ENCODE results near the gene RPS28. TPM values are rescaled to one million over a fixed set of nuclear protein-coding genes. Genes with fewer than 3 reads are reported as not detected.
"Not testable (repeated sequence)": the region's sequence is repeated elsewhere in the genome, so short reads cannot be mapped to it uniquely, and the experiment has no call there.

The RPS28 gene
- total RNA-seq (2014; rRNA removed) (2,594 and 2,746 TPM in 2 replicates), Bru-seq, nascent RNA (percentile 99 among the genes with signal in this experiment), BruChase-seq, experiment 1, labeled RNA remaining after a 6-hour chase (percentile 98 among the genes with signal in this experiment), BruChase-seq, experiment 2, labeled RNA remaining after a 2-hour chase (percentile 97 among the genes with signal in this experiment)
- long read RNA-seq, transcript RPS28-201 (3 exons, 334 nt) = minor isoform, 11 of 1,110 reads
- long read RNA-seq, transcript RPS28-203 (4 exons, 1,326 nt) = major isoform, 916 of 1,110 reads
- long read RNA-seq, partial matches to known transcripts = 147 of 1,110 reads
- long read RNA-seq, other reads (novel, unspliced or antisense) = 32 of 1,110 reads

DNA sequence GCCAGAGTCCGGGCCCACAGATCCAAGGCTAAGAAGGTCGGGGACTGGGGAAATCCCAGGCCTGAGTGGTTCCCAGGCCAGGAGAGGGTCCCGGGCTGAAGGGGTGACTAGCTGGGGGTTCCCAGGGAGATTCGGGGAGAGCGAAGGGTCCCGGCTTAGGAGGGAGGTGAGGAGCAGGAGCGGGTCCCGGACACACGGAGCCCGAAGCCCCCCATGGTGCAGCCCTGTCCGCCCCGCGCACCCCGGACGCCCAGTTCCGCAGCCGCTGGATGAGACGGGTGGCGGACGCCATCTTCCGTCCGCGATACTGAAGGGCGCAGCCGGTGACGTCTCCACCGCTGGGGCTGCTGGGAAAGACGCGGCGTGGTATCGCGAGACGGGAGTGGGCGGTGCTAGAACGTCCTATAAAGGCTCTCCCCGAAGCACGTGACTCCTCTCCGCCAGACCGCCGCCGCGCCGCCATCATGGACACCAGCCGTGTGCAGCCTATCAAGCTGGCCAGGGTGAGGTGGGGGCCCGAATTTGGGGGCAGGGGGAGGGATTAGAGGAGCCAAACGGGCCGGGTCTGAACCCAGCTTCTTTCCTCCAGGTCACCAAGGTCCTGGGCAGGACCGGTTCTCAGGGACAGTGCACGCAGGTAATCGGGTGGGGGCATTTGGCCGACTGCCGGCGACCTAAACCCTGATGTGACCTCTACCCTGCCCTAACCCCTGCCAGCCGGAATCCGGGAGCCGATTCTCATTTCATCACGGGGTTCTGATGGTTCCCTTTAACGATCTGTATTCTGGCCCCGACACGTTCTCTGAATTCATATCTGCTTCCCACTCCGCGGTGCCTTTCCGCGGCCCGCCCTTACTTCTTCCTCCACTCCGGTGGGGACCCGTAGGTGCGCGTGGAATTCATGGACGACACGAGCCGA, at the start of gene RPS28, which contains the start of gene NDUFA7:
Gene RPS28, plus strand, starts transcription at position 430 of the 919 bp plus-strand sequence. Its CDS starts 35 bp downstream, at position 465.
Gene NDUFA7, minus strand, starts transcription at position 309 of the 919 bp plus-strand sequence. Its CDS starts 17 bp downstream, at position 292.
- POLR2A ChIA-PET (ENCODE audit: unreplicated experiment) = interaction anchor here (0.6 kb wide), 1 partner anchor 19 kb away, joined by 14 read pairs; no protein-coding TSS in a partner anchor

DNA sequence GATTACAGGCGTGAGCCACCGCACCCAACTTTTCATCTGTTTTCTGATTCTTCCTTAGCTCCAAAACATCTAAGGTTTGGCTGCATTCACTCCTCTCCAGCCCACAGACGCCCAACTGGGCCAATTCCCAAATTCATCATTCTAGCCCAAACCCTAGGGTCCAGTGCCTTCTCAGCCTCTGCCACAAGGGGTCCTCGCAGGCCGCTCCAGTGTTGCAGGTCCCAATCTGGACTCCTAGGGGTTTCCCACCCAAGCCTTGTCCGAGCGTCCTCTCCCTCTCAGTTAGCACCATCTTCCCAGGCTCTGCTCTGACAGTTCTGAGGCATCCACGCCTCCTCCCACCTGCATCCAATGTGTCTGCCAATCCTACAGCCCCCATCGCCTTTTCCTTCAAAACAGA, 44.8 kb upstream of the RPS28 start:
- ATAC-seq = peak; percentile 76
- H3K9me2 ChIP-seq (replicated peaks; ENCODE audit: low read length); H4K20me1 ChIP-seq (ENCODE audit: low read length); BruUV-seq (replicated peaks); H3K27ac ChIP-seq (ENCODE audit: low read length); H3K4me1 ChIP-seq (ENCODE audit: insufficient read depth, low read length); H3K4me3 ChIP-seq (ENCODE audit: low read length); H3K4me2 ChIP-seq (ENCODE audit: low read length); DNase-seq; H3F3A ChIP-seq (ENCODE audit: low read length, unreplicated experiment); H3K9ac ChIP-seq (ENCODE audit: low read length); H2AFZ ChIP-seq (ENCODE audit: low read length); POLR2A ChIA-PET (ENCODE audit: unreplicated experiment); H3K27me3 ChIP-seq (ENCODE audit: low read length); H3K36me3 ChIP-seq (ENCODE audit: low read depth, low read length); CTCF ChIA-PET; H3K79me2 ChIP-seq (ENCODE audit: low read length); intact Hi-C loops (cut with micrococcal nuclease); H3K9me3 ChIP-seq (ENCODE audit: low read length): not testable (repeated sequence)

More for the DNA sequence above, at the start of gene RPS28, which contains the start of gene NDUFA7:
- Histone ChIP-seq H3K9ac (ENCODE audit: low read length) (peak within 1 kb of the TSS; percentile 99), H3F3A (ENCODE audit: low read length, unreplicated experiment) (no peaks in the 10 kb centered on the region), H3K9me2 (replicated peaks; ENCODE audit: low read length) (no peaks in the 10 kb centered on the region), H3K4me3 (ENCODE audit: low read length) (peak within 1 kb of the TSS; percentile 99), H3K4me1 (ENCODE audit: insufficient read depth, low read length) (peaks cover 19% of the 10 kb centered on the region), H2AFZ (ENCODE audit: low read length) (peak within 1 kb of the TSS; percentile 79), H3K79me2 (ENCODE audit: low read length) (peaks cover 43% of the 10 kb centered on the region), H3K4me2 (ENCODE audit: low read length) (peak within 1 kb of the TSS; percentile 96), H3K9me3 (ENCODE audit: low read length) (no peaks in the 10 kb centered on the region), H4K20me1 (ENCODE audit: low read length) (peaks cover 22% of the 10 kb centered on the region), H3K36me3 (ENCODE audit: low read depth, low read length) (peaks cover 21% of the 10 kb centered on the region), H3K27me3 (ENCODE audit: low read length) (no peaks in the 10 kb centered on the region), H3K27ac (ENCODE audit: low read length) (peak within 1 kb of the TSS; percentile 63)
- intact Hi-C loops (cut with micrococcal nuclease) = no loop called here
- CTCF ChIA-PET = no interaction called here
- peak; percentile 84 for ATAC-seq
- DNase-seq = peak; percentile 99
- TSS peak; percentile 87 for BruUV-seq (replicated peaks)
- TF ChIP-seq EZH2 (IDR thresholded peaks at IDR 0.05; ENCODE audit: low read length, unreplicated experiment) (no peak), EZH2phosphoT487 (IDR thresholded peaks at IDR 0.05; ENCODE audit: borderline replicate concordance, low read length) (no peak)
- TF ChIP-seq, protein P1, sequence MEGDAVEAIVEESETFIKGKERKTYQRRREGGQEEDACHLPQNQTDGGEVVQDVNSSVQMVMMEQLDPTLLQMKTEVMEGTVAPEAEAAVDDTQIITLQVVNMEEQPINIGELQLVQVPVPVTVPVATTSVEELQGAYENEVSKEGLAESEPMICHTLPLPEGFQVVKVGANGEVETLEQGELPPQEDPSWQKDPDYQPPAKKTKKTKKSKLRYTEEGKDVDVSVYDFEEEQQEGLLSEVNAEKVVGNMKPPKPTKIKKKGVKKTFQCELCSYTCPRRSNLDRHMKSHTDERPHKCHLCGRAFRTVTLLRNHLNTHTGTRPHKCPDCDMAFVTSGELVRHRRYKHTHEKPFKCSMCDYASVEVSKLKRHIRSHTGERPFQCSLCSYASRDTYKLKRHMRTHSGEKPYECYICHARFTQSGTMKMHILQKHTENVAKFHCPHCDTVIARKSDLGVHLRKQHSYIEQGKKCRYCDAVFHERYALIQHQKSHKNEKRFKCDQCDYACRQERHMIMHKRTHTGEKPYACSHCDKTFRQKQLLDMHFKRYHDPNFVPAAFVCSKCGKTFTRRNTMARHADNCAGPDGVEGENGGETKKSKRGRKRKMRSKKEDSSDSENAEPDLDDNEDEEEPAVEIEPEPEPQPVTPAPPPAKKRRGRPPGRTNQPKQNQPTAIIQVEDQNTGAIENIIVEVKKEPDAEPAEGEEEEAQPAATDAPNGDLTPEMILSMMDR (conservative IDR thresholded peaks at IDR 0.05; ENCODE audit: low read depth, low read length) = peak; percentile 38; the same call in 1 of the 2 replicates

- intact Hi-C loops (cut with micrococcal nuclease); H3F3A ChIP-seq (ENCODE audit: low read length, unreplicated experiment); POLR2A ChIA-PET (ENCODE audit: unreplicated experiment); H3K4me3 ChIP-seq (ENCODE audit: low read length); H3K79me2 ChIP-seq (ENCODE audit: low read length); H3K9ac ChIP-seq (ENCODE audit: low read length); H3K9me3 ChIP-seq (ENCODE audit: low read length); H2AFZ ChIP-seq (ENCODE audit: low read length); H4K20me1 ChIP-seq (ENCODE audit: low read length); H3K4me1 ChIP-seq (ENCODE audit: insufficient read depth, low read length); H3K36me3 ChIP-seq (ENCODE audit: low read depth, low read length); H3K4me2 ChIP-seq (ENCODE audit: low read length); H3K9me2 ChIP-seq (replicated peaks; ENCODE audit: low read length); CTCF ChIA-PET; DNase-seq; H3K27me3 ChIP-seq (ENCODE audit: low read length); BruUV-seq (replicated peaks); H3K27ac ChIP-seq (ENCODE audit: low read length): not testable (repeated sequence)
- ATAC-seq = peak; percentile 61
Observed at GRCh38 chr19:8291337-8291736, 30.0 kb upstream of the RPS28 start.

Measured in PC-3 (cell line).